HepG2 (cell line): ENCODE measurements around the gene SZRD1. TPM values are rescaled to one million over a fixed set of nuclear protein-coding genes. Genes with fewer than 3 reads are reported as not detected.

Experiments used
- ASH2L ChIP-seq: fragments of 300-600, 200-600 bp; sonication (generic); IDR thresholded peaks from 2 replicates; pipeline ENCODE4 v1.7.0; 2017; ENCODE audit warnings: low read depth, mild to moderate bottlenecking, moderate library complexity, mixed read lengths, low read length; ENCODE audit not compliant: insufficient read length
- CC2D1A ChIP-seq: sonication (generic); formaldehyde crosslinking; IDR thresholded peaks from 2 replicates; pipeline ENCODE4 v1.8.1; 2023; ENCODE audit warnings: mild to moderate bottlenecking, missing genetic modification reagents
- CERS6 ChIP-seq: sonication (generic); formaldehyde crosslinking; IDR thresholded peaks from 2 replicates; pipeline ENCODE4 v1.5.0; 2020; ENCODE audit warnings: missing genetic modification reagents
- HES4 ChIP-seq: sonication (generic); formaldehyde crosslinking; IDR thresholded peaks from 2 replicates; pipeline ENCODE4 v1.9.0; 2021; ENCODE audit warnings: mild to moderate bottlenecking, missing genetic modification reagents, borderline replicate concordance
- HMGXB3 ChIP-seq: sonication (generic); formaldehyde crosslinking; IDR thresholded peaks from 2 replicates; pipeline ENCODE4 v1.4.0; 2020; ENCODE audit warnings: missing genetic modification reagents, borderline replicate concordance
- MAZ ChIP-seq, 2 experiments: sonication (generic) in 1 of 2; formaldehyde crosslinking in 1 of 2; IDR thresholded peaks; 2 replicates each; pipeline versions ENCODE4 v1.5.0 to v1.6.1; 2012 to 2020; ENCODE audit warnings: low read depth in 2 of 2, mild to moderate bottlenecking in 2 of 2, borderline replicate concordance in 1 of 2, improper control_type of control experiment in 1 of 2, low read length in 1 of 2, missing genetic modification reagents in 1 of 2, moderate library complexity in 1 of 2
- MIER3 ChIP-seq: IDR thresholded peaks from 2 replicates; pipeline ENCODE4 v1.6.1; 2016; ENCODE audit warnings: missing compliant biosample characterization, borderline replicate concordance
- NCOR1 ChIP-seq: fragments of 200-600 bp; sonication (generic); IDR thresholded peaks from 2 replicates; pipeline ENCODE4 v1.7.0; 2017; ENCODE audit warnings: antibody characterized with exemption, low read length, borderline replicate concordance
- PAX8 ChIP-seq: sonication (generic); formaldehyde crosslinking; IDR thresholded peaks from 2 replicates; pipeline ENCODE4 v1.8.0; 2022; ENCODE audit warnings: mild to moderate bottlenecking, missing genetic modification reagents, borderline replicate concordance
- SNAI1 ChIP-seq: sonication (generic); formaldehyde crosslinking; IDR thresholded peaks from 2 replicates; pipeline ENCODE4 v1.5.0; 2020; ENCODE audit warnings: mild to moderate bottlenecking, missing genetic modification reagents, borderline replicate concordance
- ZKSCAN1 ChIP-seq: fragments of 150-350 bp; IDR thresholded peaks from 2 replicates; pipeline ENCODE4 v1.6.1; 2014; ENCODE audit warnings: low read length
- ZNF138 ChIP-seq: sonication (generic); formaldehyde crosslinking; IDR thresholded peaks from 2 replicates; pipeline ENCODE4 v1.5.0; 2020; ENCODE audit warnings: mild to moderate bottlenecking, low read depth, missing genetic modification reagents
- ZNF512B ChIP-seq: sonication (generic); formaldehyde crosslinking; IDR thresholded peaks from 2 replicates; pipeline ENCODE4 v1.5.1; 2020; ENCODE audit warnings: missing genetic modification reagents, mild to moderate bottlenecking, borderline replicate concordance
- ZNF557 ChIP-seq: sonication (generic); formaldehyde crosslinking; IDR thresholded peaks from 2 replicates; pipeline ENCODE4 v1.4.0; 2020; ENCODE audit warnings: missing genetic modification reagents
- ZNF678 ChIP-seq: sonication (generic); formaldehyde crosslinking; IDR thresholded peaks from 2 replicates; pipeline ENCODE4 v1.4.0; 2020; ENCODE audit warnings: mild to moderate bottlenecking, missing genetic modification reagents
- ZNF761 ChIP-seq: sonication (generic); formaldehyde crosslinking; conservative IDR thresholded peaks from 2 replicates; pipeline ENCODE4 v1.4.0; 2020; ENCODE audit warnings: mild to moderate bottlenecking, missing genetic modification reagents
- ZNF766 ChIP-seq: sonication (generic); formaldehyde crosslinking; IDR thresholded peaks from 2 replicates; pipeline ENCODE4 v1.5.0; 2020; ENCODE audit warnings: missing genetic modification reagents, borderline replicate concordance
- polyA plus RNA-seq, 8 experiments: library from polyadenylated mRNA; depleted of rRNA in 3 of 8; stranded (reverse) in 7 of 8; unstranded in 1 of 8; fragments of >200 nt; fragmentation: Illumina TruSeq in 4 of 8; extraction: Trizol in 4 of 8; gene quantifications; 2 replicates each; pipeline versions ENCODE4 v1.2.1 to v1.2.3, GENCODE V29; 2011 to 2016; ENCODE audit warnings: low read depth in 4 of 8, missing spikeins in 1 of 8, mixed read lengths in 1 of 8; ENCODE audit not compliant: insufficient read depth in 1 of 8
- total RNA-seq, 5 experiments: library from RNA; depleted of rRNA; stranded (reverse); fragments of >200 nt; fragmentation: Illumina TruSeq; extraction: Trizol; gene quantifications; 2 replicates each; pipeline ENCODE4 v1.2.3, GENCODE V29; 2016; ENCODE audit warnings: low read depth in 1 of 5
- TF ChIP-seq, protein P1 (sequence below): sonication (generic); formaldehyde crosslinking; IDR thresholded peaks from 2 replicates; pipeline ENCODE4 v1.4.0; 2020; ENCODE audit warnings: missing genetic modification reagents, borderline replicate concordance

SZRD1 gene
- total and polyA plus RNA-seq, 2 of the 13 experiments (the other 11 are each of a cell fraction or from before 2014, with no cell fraction given), result 28.5 to 41.4 TPM

GRCh38 chr1:16351994-16352841 is 14.8 kb upstream of the SZRD1 start, which contains the start of gene FBXO42 (continued):
- TF ChIP-seq ZNF766, result peak; percentile 74; the same call in 1 of the 2 replicates
- TF ChIP-seq MAZ (IDR thresholded peaks at IDR 0.05; ENCODE audit: borderline replicate concordance, low read depth, low read length), result peak; percentile 55; the same call in 1 of the 2 replicates
- peak; percentile 86 for TF ChIP-seq MAZ (CRISPR knock-in tag; IDR thresholded peaks at IDR 0.05; ENCODE audit: low read depth)
- no peak for TF ChIP-seq ZKSCAN1
- 0 out of 2 replicates have a peak, but pooled peaks have one; percentile 2 for TF ChIP-seq HMGXB3
- no peak for TF ChIP-seq NCOR1
- no peak for TF ChIP-seq CERS6
- TF ChIP-seq ZNF557, result peak; percentile 53; the same call in 1 of the 2 replicates
- no peak for TF ChIP-seq ZNF678 (CRISPR knock-in tag)
- TF ChIP-seq HES4 (CRISPR knock-in tag), result peak; percentile 74
- no peak for TF ChIP-seq ZNF512B
- 0 out of 2 replicates have a peak, but pooled peaks have one; percentile 21 for TF ChIP-seq MIER3 (CRISPR knock-in tag)
- TF ChIP-seq PAX8 (CRISPR knock-in tag), result 0 out of 2 replicates have a peak, but pooled peaks have one; percentile 25
- TF ChIP-seq, protein P1, sequence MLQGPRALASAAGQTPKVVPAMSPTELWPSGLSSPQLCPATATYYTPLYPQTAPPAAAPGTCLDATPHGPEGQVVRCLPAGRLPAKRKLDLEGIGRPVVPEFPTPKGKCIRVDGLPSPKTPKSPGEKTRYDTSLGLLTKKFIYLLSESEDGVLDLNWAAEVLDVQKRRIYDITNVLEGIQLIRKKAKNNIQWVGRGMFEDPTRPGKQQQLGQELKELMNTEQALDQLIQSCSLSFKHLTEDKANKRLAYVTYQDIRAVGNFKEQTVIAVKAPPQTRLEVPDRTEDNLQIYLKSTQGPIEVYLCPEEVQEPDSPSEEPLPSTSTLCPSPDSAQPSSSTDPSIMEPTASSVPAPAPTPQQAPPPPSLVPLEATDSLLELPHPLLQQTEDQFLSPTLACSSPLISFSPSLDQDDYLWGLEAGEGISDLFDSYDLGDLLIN, result no peak
- no peak for TF ChIP-seq CC2D1A
- no peak for TF ChIP-seq ZNF138 (CRISPR knock-in tag)
- TF ChIP-seq ZNF761 (CRISPR knock-in tag), result peak; percentile 75
- TF ChIP-seq ASH2L, result peak; percentile 66
- TF ChIP-seq SNAI1, result no peak
